K562 (cell line): ENCODE measurements around the gene MLST8. TPM values are rescaled to one million over a fixed set of nuclear protein-coding genes. Genes with fewer than 3 reads are reported as not detected.
A peak's percentile ranks its signal among the peaks of the same experiment; 100 is the strongest.

Experiments
- ARID2 ChIP-seq: fragments of 450-650 bp; IDR thresholded peaks from 2 replicates; pipeline ENCODE4 v1.6.1; 2017; ENCODE audit warnings: antibody characterized with exemption, mild to moderate bottlenecking
- BCOR ChIP-seq: fragments of 450-650 bp; IDR thresholded peaks from 2 replicates; pipeline ENCODE4 v1.6.1; 2016
- CC2D1A ChIP-seq: fragments of 450-650 bp; IDR thresholded peaks from 2 replicates; pipeline ENCODE4 v1.6.1; 2017; ENCODE audit warnings: mild to moderate bottlenecking
- HLTF ChIP-seq: fragments of 450-650 bp; IDR thresholded peaks from 2 replicates; pipeline ENCODE4 v1.6.1; 2016
- KDM1A ChIP-seq, 2 experiments: fragments of 450-650 bp; IDR thresholded peaks; 2 replicates each; pipeline ENCODE4 v1.6.1; 2016; ENCODE audit warnings: mild to moderate bottlenecking in 2 of 2
- MCM7 ChIP-seq, 2 experiments: fragments of 450-650 bp; IDR thresholded peaks; 2 replicates each; pipeline ENCODE4 v1.6.1; 2016 to 2018
- MXI1 ChIP-seq: IDR thresholded peaks from 2 replicates; pipeline ENCODE4 v1.6.1; 2011; ENCODE audit warnings: low read depth, mild to moderate bottlenecking, improper control_type of control experiment, low read length
- MYNN ChIP-seq, 2 experiments: sonication (generic); formaldehyde crosslinking in 1 of 2; IDR thresholded peaks; 2 replicates each; pipeline versions ENCODE4 v1.5.0 to v1.6.1; 2016 to 2020; ENCODE audit warnings: antibody characterized with exemption in 1 of 2, missing genetic modification reagents in 1 of 2
- NCOA4 ChIP-seq: fragments of 450-650 bp; IDR thresholded peaks from 2 replicates; pipeline ENCODE4 v1.6.1; 2018; ENCODE audit warnings: mild to moderate bottlenecking; ENCODE audit not compliant: partially characterized antibody
- RAD21 ChIP-seq, 2 experiments: fragments of 250-450 bp in 1 of 2; fragments of 450-650 bp in 1 of 2; sonication (Bioruptor Pico) in 1 of 2; formaldehyde crosslinking in 1 of 2; IDR thresholded peaks in 1 of 2; conservative IDR thresholded peaks in 1 of 2; 2 replicates each; pipeline versions ENCODE4 v1.4.0 to v1.8.0; 2020 to 2022; ENCODE audit warnings: mild to moderate bottlenecking in 2 of 2, moderate library complexity in 1 of 2
- RB1 ChIP-seq: fragments of 450-650 bp; IDR thresholded peaks from 2 replicates; pipeline ENCODE4 v1.6.1; 2017; ENCODE audit warnings: low read depth, mild to moderate bottlenecking
- RHOXF2B ChIP-seq: fragments of 250-450 bp; sonication (Bioruptor Pico); conservative IDR thresholded peaks from 2 replicates; pipeline ENCODE4 v1.5.1; 2021
- SMARCA5 ChIP-seq: fragments of 450-650 bp; IDR thresholded peaks from 2 replicates; pipeline ENCODE4 v1.6.1; 2016
- STAG1 ChIP-seq: sonication (generic); formaldehyde crosslinking; IDR thresholded peaks from 2 replicates; pipeline ENCODE4 v1.5.0; 2020; ENCODE audit warnings: missing genetic modification reagents, borderline replicate concordance
- TCF3 ChIP-seq: sonication (generic); formaldehyde crosslinking; IDR thresholded peaks from 2 replicates; pipeline ENCODE4 v1.4.0; 2020; ENCODE audit warnings: mild to moderate bottlenecking, missing genetic modification reagents
- TGIF2 ChIP-seq: sonication (generic); formaldehyde crosslinking; IDR thresholded peaks from 2 replicates; pipeline ENCODE4 v1.8.1; 2022; ENCODE audit warnings: mild to moderate bottlenecking, missing genetic modification reagents, moderate library complexity
- ZC3H4 ChIP-seq: sonication (generic); formaldehyde crosslinking; IDR thresholded peaks from 2 replicates; pipeline ENCODE4 v1.9.0; 2021; ENCODE audit warnings: missing genetic modification reagents, borderline replicate concordance
- ZNF12 ChIP-seq: sonication (generic); formaldehyde crosslinking; IDR thresholded peaks from 2 replicates; pipeline ENCODE4 v1.4.0; 2020; ENCODE audit warnings: mild to moderate bottlenecking, missing genetic modification reagents
- ZNF121 ChIP-seq: sonication (generic); formaldehyde crosslinking; conservative IDR thresholded peaks from 2 replicates; pipeline ENCODE4 v1.8.0; 2022; ENCODE audit warnings: missing genetic modification reagents
- polyA plus RNA-seq, 8 experiments: library from polyadenylated mRNA; depleted of rRNA in 4 of 8; stranded (reverse) in 5 of 8; unstranded in 3 of 8; fragments of >200 nt; fragmentation: Nextera tagmentation in 2 of 8; fragmentation: Illumina TruSeq in 1 of 8; extraction: Ambion mirVana in 2 of 8; extraction: Trizol in 1 of 8; gene quantifications; 2 replicates each; pipeline versions ENCODE4 v1.2.1 to v1.2.3, GENCODE V29; 2011 to 2014; ENCODE audit warnings: inconsistent platforms in 1 of 8, missing spikeins in 1 of 8
- total RNA-seq, 7 experiments: library from RNA; depleted of rRNA in 6 of 7; stranded (reverse); fragments of >200 nt in 6 of 7; fragmentation: Illumina TruSeq in 2 of 7; extraction: Trizol in 2 of 7; gene quantifications; 2 replicates each; pipeline versions ENCODE4 v1.2.1 to v1.2.3, GENCODE V29; 2011 to 2021; ENCODE audit warnings: low replicate concordance in 1 of 7
- TF ChIP-seq, protein P1 (sequence below): fragments of 200-800 bp; sonication (Bioruptor generic); IDR thresholded peaks from 2 replicates; pipeline ENCODE4 v1.6.1; 2017; ENCODE audit warnings: missing genetic modification characterization, missing compliant biosample characterization

MLST8 gene
- total and polyA plus RNA-seq, 9 of the 15 experiments (the other 6 are each of a cell fraction or from before 2014, with no cell fraction given), result 1.5 to 116 (median 43.3) TPM

GRCh38 chr16:2194852-2195321 lies 10.4 kb upstream of the MLST8 start (continued):
- TF ChIP-seq RHOXF2B (CRISPR knock-in tag) (no peak), STAG1 (CRISPR knock-in tag) (peak; percentile 83; the same call in 1 of the 2 replicates), HLTF (0 out of 2 replicates have a peak, but pooled peaks have one; percentile 35), SMARCA5 (peak; percentile 96), TGIF2 (no peak), MYNN (IDR thresholded peaks at IDR 0.05) (0 out of 2 replicates have a peak, but pooled peaks have one; percentile 23), MYNN (CRISPR knock-in tag; IDR thresholded peaks at IDR 0.05) (no peak), ARID2 (peak; percentile 65; the same call in 1 of the 2 replicates), BCOR (peak; percentile 96), NCOA4 (peak; percentile 18), KDM1A (IDR thresholded peaks at IDR 0.05) (peak in 1 of 2 experiments; percentile 90; a peak in 3 of 4 replicates), CC2D1A (peak; percentile 66; the same call in 1 of the 2 replicates), MXI1 (no peak), RAD21 (CRISPR knock-in tag; conservative IDR thresholded peaks at IDR 0.05 in 1 of 2, IDR thresholded peaks at IDR 0.05 in 1 of 2) (peak; percentile 67 to 86), TCF3 (CRISPR knock-in tag) (no peak), MCM7 (IDR thresholded peaks at IDR 0.05) (no peak), ZNF121 (CRISPR knock-in tag) (no peak; the same call in 1 of the 2 replicates), ZC3H4 (no peak), RB1 (peak; percentile 37; the same call in 1 of the 2 replicates), ZNF12 (CRISPR knock-in tag) (0 out of 2 replicates have a peak, but pooled peaks have one; percentile 57)
- TF ChIP-seq, protein P1, sequence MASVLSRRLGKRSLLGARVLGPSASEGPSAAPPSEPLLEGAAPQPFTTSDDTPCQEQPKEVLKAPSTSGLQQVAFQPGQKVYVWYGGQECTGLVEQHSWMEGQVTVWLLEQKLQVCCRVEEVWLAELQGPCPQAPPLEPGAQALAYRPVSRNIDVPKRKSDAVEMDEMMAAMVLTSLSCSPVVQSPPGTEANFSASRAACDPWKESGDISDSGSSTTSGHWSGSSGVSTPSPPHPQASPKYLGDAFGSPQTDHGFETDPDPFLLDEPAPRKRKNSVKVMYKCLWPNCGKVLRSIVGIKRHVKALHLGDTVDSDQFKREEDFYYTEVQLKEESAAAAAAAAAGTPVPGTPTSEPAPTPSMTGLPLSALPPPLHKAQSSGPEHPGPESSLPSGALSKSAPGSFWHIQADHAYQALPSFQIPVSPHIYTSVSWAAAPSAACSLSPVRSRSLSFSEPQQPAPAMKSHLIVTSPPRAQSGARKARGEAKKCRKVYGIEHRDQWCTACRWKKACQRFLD (CRISPR knock-in tag), result no peak
